GM12892 (cell line): ENCODE measurements around the gene KIAA1671.

Experiments used
- DNase-seq: peaks from one replicate; pipeline ENCODE4 v3.0.0; 2011; ENCODE audit not compliant: insufficient read length
- FAIRE-seq: peaks from 2 replicates; lab custom pipeline; 2011; peaks lifted over from hg19 to GRCh38; lab: Jason Lieb, UNC
- POLR2A ChIP-seq: IDR thresholded peaks from 2 replicates; pipeline ENCODE4 v1.6.1; 2011; ENCODE audit warnings: low read depth, low read length, control low read depth
- POLR2AphosphoS5 ChIP-seq: IDR thresholded peaks from 2 replicates; pipeline ENCODE4 v1.6.1; 2011; ENCODE audit warnings: low read depth, low read length, control low read depth
- TAF1 ChIP-seq: IDR thresholded peaks from 2 replicates; pipeline ENCODE4 v1.6.1; 2011; ENCODE audit warnings: low read depth, mild to moderate bottlenecking, control low read depth, low read length, borderline replicate concordance

The KIAA1671 gene

GRCh38 chr22:24954114-24954463 is 1.6 kb downstream of the KIAA1671 start:
- no peak for TF ChIP-seq TAF1
- no peak for TF ChIP-seq POLR2A
- no peak for TF ChIP-seq POLR2AphosphoS5
- DNase-seq (no peak), FAIRE-seq (no peak)

GRCh38 chr22:24954856-24955255 is 2.3 kb downstream of the KIAA1671 start:
- no peak for FAIRE-seq
- TF ChIP-seq POLR2AphosphoS5: no peak
- no peak for TF ChIP-seq TAF1
- TF ChIP-seq POLR2A: no peak
- DNase-seq: no peak

- no peak for TF ChIP-seq TAF1
- TF ChIP-seq POLR2A: no peak
- TF ChIP-seq POLR2AphosphoS5: no peak
- FAIRE-seq: no peak
- DNase-seq: no peak
Observed at GRCh38 chr22:24957043-24957442, 4.5 kb downstream of the KIAA1671 start.

- TF ChIP-seq POLR2A: no peak
- TF ChIP-seq POLR2AphosphoS5: no peak
- FAIRE-seq (no peak), DNase-seq (no peak)
Observed at GRCh38 chr22:24961217-24961844, 8.8 kb downstream of the KIAA1671 start.

DNA sequence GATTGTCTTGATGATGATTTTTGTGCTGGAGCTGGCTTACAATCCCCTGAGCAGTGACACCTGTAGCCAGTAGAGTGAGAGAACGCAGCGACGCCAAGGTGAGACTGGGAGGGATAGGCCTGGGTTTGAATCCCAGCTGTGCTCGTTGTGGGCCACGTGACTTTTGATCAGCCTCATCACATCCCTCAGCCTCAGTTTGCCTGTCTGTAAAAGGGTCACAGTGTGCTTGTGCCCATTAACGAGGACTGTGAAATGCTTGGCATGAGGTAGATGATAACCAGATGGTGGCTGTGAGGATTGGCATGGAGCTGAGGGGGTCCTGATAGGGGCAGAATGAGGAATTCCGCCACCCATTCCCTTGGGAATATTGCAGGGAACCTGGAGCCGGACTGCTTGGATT is 9.6 kb downstream of the KIAA1671 start:
- no peak for TF ChIP-seq TAF1
- no peak for TF ChIP-seq POLR2AphosphoS5
- TF ChIP-seq POLR2A: no peak
- no peak for DNase-seq
- no peak for FAIRE-seq

DNA sequence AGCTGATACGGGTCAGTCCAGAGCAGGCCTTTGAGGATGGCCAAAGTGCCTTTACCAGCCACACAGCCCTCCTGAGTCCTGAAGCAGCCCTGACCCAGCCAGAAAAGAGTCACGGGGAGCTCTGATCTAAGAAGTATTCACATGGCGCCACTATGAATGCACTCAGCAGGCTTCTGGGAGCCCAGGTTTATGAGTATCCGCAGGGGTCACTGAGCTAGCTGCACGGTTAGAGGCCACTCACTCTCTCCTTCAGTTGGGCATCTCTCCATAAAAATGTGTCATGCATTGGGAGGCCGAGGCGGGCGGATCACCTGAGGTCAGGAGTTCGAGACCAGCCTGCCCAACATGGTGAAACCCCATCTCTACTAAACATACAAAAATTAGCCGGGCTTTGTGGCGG is 10.3 kb downstream of the KIAA1671 start:
- DNase-seq (no peak), FAIRE-seq (no peak)
- no peak for TF ChIP-seq TAF1
- no peak for TF ChIP-seq POLR2AphosphoS5
- TF ChIP-seq POLR2A: no peak

GRCh38 chr22:24964441-24964840 is 11.9 kb downstream of the KIAA1671 start:
- FAIRE-seq (no peak), DNase-seq (no peak)
- TF ChIP-seq TAF1: no peak
- no peak for TF ChIP-seq POLR2AphosphoS5
- no peak for TF ChIP-seq POLR2A

- TF ChIP-seq POLR2A (no peak), POLR2AphosphoS5 (no peak), TAF1 (no peak)
- FAIRE-seq (no peak), DNase-seq (no peak)
Observed at GRCh38 chr22:24965822-24966626, 13.5 kb downstream of the KIAA1671 start.

- FAIRE-seq (no peak), DNase-seq (no peak)
- TF ChIP-seq POLR2A (no peak), POLR2AphosphoS5 (no peak), TAF1 (no peak)
Observed at GRCh38 chr22:24968066-24968561, 15.6 kb downstream of the KIAA1671 start.

GRCh38 chr22:24969560-24970301 is 17.2 kb downstream of the KIAA1671 start:
- DNase-seq: no peak
- no peak for FAIRE-seq
- TF ChIP-seq POLR2AphosphoS5 (no peak), POLR2A (no peak), TAF1 (no peak)

DNA sequence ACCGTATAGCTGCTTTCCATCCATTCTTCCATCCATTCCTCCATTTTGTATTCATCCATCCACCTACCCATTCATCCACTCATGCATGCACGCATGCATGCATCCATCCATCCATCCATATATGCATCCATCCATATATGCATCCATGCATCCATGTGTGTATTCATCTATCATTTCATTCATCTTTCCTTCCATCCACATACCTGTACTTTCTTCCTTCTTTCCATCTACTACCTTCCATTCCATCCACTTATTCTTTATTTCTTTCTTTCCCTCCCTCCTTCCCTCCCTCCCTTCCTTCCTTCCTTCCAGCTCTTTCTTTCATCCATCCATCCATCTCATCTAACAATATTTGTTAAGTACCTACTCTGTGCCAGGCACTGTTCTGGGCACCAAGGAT is 19.9 kb downstream of the KIAA1671 start:
- DNase-seq (no peak), FAIRE-seq (no peak)
- no peak for TF ChIP-seq TAF1
- no peak for TF ChIP-seq POLR2A
- TF ChIP-seq POLR2AphosphoS5: no peak
